Testis (tissue), 3 donors: Measurements from ENCODE around the gene BNC1. TPM values are rescaled to one million over a fixed set of nuclear protein-coding genes. Genes with fewer than 3 reads are reported as not detected.
"Not testable (repeated sequence)": the region's sequence is repeated elsewhere in the genome, so short reads cannot be mapped to it uniquely, and the experiment has no call there.

Source experiments
- DNase-seq: peaks from one replicate; pipeline ENCODE4 v3.0.0-alpha.2; 2019
- H3K27ac ChIP-seq, 2 donors: fragments of 200-600 bp; sonication (generic); one replicate each; pipeline ENCODE4 v1.5.1; 2019
- H3K27me3 ChIP-seq: fragments of 200-600 bp; sonication (generic); one replicate; pipeline ENCODE4 v1.5.1; 2019
- H3K36me3 ChIP-seq: fragments of 200-600 bp; sonication (generic); one replicate; pipeline ENCODE4 v1.5.1; 2017; ENCODE audit warnings: low read depth; ENCODE audit errors: missing control alignments
- H3K4me1 ChIP-seq: fragments of 200-600 bp; sonication (generic); one replicate; pipeline ENCODE4 v1.5.1; 2019
- H3K4me3 ChIP-seq, 2 donors: fragments of 200-600 bp; sonication (generic); one replicate each; pipeline ENCODE4 v1.5.1; 2017 to 2019
- H3K9me3 ChIP-seq: fragments of 200-600 bp; sonication (generic); one replicate; pipeline ENCODE4 v1.5.1; 2017
- POLR2A ChIP-seq: fragments of 450-650 bp; IDR thresholded peaks from one replicate; pipeline ENCODE4 v1.6.1; 2017; ENCODE audit warnings: antibody characterized with exemption, mild to moderate bottlenecking, moderate library complexity
- WGBS, 2 donors: methylation state at CpG; one replicate each; pipeline ENCODE4 v1.1.5; 2018; 5-methylcytosine and 5-hydroxymethylcytosine counted together
- intact Hi-C: fragments of 100-400 bp; cut with DNase I; formaldehyde crosslinking; loops from one replicate; pipeline ENCODE4 v1.15.1; 2023; ENCODE audit warnings: low total_unique reads
- polyA plus RNA-seq: library from polyadenylated mRNA; stranded (reverse); fragments of 350-450 nt; fragmentation: Illumina TruSeq; extraction: RNeasy Lipid Tissue Mini Kit (QIAGEN cat#74804); gene quantifications from one replicate; pipeline ENCODE4 v1.2.3, GENCODE V29; 2014; ENCODE audit warnings: low read depth, low replicate concordance; ENCODE audit not compliant: insufficient read depth
- total RNA-seq, 2 donors: library from RNA; depleted of rRNA; stranded (reverse); fragments of >200 nt; gene quantifications; one replicate each; pipeline ENCODE4 v1.2.3, GENCODE V29; 2016
- TF ChIP-seq, protein P1 (sequence below), 3 experiments: fragments of 450-650 bp in 2 of 3; fragments of 200-600 bp in 1 of 3; sonication (generic) in 1 of 3; IDR thresholded peaks; one replicate each; pipeline ENCODE4 v1.5.1; 2016 to 2019; ENCODE audit warnings: antibody characterized with exemption in 3 of 3, mild to moderate bottlenecking in 2 of 3, moderate library complexity in 1 of 3

The BNC1 gene
- total and polyA plus RNA-seq, 3 donors from 2014 or later = 26.2 to 75.4 (median 32.7) TPM

DNA sequence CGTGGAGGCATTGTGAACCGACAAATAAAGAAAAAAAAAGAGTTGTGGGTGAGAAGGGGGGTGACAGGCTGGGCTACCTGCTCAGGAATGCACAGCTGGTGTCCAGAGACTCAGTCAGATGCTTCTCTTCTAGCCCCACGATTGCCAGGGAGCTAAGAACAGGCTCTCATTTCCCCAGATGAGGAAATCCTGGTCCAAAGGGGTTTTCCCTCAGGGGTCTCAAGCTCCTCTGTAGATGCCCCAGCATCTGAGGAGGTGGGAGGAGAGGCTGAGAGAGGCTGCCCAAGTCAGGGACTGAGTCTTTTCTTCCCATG lies 35.5 kb downstream of the BNC1 start:
- H3K9me3 ChIP-seq = no peaks in the 10 kb centered on the region
- no peaks in the 10 kb centered on the region for H3K4me1 ChIP-seq
- H3K36me3 ChIP-seq = no peaks in the 10 kb centered on the region
- intact Hi-C loops = no loop called here
- H3K4me3 ChIP-seq = no peak overlapping the region
- DNase-seq = no peak
- 18 to 28% methylated on average over 3 of the region's 3 CpGs for WGBS, 2 donors
- no peaks in the 10 kb centered on the region for H3K27me3 ChIP-seq
- no peak overlapping the region for H3K27ac ChIP-seq
- TF ChIP-seq, protein P1, sequence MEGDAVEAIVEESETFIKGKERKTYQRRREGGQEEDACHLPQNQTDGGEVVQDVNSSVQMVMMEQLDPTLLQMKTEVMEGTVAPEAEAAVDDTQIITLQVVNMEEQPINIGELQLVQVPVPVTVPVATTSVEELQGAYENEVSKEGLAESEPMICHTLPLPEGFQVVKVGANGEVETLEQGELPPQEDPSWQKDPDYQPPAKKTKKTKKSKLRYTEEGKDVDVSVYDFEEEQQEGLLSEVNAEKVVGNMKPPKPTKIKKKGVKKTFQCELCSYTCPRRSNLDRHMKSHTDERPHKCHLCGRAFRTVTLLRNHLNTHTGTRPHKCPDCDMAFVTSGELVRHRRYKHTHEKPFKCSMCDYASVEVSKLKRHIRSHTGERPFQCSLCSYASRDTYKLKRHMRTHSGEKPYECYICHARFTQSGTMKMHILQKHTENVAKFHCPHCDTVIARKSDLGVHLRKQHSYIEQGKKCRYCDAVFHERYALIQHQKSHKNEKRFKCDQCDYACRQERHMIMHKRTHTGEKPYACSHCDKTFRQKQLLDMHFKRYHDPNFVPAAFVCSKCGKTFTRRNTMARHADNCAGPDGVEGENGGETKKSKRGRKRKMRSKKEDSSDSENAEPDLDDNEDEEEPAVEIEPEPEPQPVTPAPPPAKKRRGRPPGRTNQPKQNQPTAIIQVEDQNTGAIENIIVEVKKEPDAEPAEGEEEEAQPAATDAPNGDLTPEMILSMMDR (IDR thresholded peaks at IDR 0.05) = no peak
- TF ChIP-seq POLR2A = no peak

DNA sequence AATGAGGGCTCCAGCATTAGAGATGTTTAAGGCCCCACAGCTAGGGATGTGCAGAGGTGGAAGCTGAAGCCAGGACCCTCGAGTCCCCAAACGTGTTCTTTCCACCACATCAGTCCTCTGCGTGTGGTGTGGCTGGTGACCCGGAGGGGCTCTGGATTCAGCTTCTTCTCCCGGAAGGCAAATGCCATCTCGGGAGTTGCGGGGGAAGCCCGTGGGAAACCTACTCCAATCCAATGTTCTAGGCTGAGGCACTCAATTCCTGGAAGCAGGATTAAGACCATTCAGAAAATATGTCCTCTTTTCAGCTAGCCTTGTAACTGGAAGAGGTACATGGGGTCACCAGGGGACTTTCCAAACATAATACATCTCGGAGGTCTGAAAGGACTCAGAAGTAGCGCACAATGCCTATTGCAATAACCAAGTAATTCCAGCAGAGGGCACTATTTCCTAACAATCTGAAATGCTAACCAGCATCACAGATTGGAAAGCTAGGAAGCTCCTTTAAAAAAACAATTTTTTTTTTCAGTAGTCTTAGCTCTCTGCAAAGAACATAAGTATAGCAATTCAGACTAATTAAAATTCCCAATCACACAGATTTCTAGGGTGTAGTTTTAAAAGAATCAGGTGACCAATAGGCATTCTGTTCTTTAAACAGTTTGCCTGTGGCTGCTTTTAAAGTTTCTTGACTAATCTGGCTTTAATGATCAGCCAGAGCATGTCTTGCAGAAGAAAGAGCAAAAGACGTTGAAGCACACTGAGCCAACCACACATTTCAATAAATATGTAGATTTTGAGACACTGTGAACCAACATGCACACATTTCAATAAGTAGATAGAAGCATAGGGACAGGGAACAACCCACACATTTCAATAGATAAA lies 36.1 kb downstream of the BNC1 start:
- Histone ChIP-seq H3K4me3 (peak overlapping the region in 1 of 2 donors; percentile 27), H3K36me3 (no peaks in the 10 kb centered on the region), H3K4me1 (no peaks in the 10 kb centered on the region), H3K27ac (no peak overlapping the region), H3K27me3 (no peaks in the 10 kb centered on the region), H3K9me3 (no peaks in the 10 kb centered on the region)
- DNase-seq = peak; percentile 56
- 3 to 14% methylated on average over 11 of the region's 11 CpGs for WGBS, 2 donors
- no peak for TF ChIP-seq POLR2A
- TF ChIP-seq, protein P1 (IDR thresholded peaks at IDR 0.05) = peak; percentile 88 to 96 (median 89)
- intact Hi-C loops = no loop called here

DNA sequence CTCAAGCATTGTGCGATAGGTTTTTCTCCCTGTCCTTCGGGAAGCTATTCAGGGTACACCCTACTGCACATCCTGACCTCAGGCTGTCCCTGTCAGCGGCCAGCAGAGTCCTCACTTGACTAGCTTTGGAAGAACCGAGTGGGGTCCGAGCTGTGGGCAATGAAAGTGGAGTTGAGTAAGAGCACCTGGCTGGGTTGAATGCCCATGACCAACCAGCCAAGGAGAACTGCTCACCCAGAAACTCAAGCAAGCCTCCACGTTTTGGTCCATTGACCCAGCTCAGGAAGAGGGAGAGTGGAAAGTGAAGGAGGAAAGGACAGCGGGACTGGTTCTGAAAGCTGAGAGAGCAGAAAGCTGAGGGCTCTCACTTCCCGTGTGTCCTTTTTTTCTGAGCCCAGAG lies 40.8 kb downstream of the BNC1 start:
- Histone ChIP-seq H3K4me1 (no peaks in the 10 kb centered on the region), H3K27me3 (no peaks in the 10 kb centered on the region), H3K27ac (no peak overlapping the region), H3K36me3 (no peaks in the 10 kb centered on the region), H3K4me3 (no peak overlapping the region), H3K9me3 (no peaks in the 10 kb centered on the region)
- 58 to 70% methylated on average over 8 of the region's 8 CpGs for WGBS, 2 donors
- intact Hi-C loops = no loop called here
- TF ChIP-seq, protein P1 (IDR thresholded peaks at IDR 0.05) = no peak
- no peak for TF ChIP-seq POLR2A
- no peak for DNase-seq

DNA sequence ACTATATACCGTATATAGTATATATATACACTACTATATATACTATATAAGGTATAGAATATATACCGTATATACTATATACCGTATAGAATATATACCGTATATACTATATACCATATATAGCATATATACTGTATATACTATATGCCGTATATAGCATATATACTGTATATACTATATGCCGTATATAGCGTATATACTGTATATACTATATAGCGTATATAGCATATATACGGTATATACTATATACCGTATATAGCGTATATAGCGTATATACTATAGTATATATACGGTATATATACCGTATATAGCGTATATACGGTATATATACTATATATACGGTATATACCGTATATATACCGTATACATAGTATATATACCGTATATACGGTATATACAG lies 54.2 kb downstream of the BNC1 start:
- no peak overlapping the region for H3K4me3 ChIP-seq
- H3K36me3 ChIP-seq = no peaks in the 10 kb centered on the region
- DNase-seq = no peak
- intact Hi-C loops = no loop called here
- no peak for TF ChIP-seq POLR2A
- TF ChIP-seq, protein P1 (IDR thresholded peaks at IDR 0.05) = no peak
- H3K4me1 ChIP-seq = no peaks in the 10 kb centered on the region
- H3K9me3 ChIP-seq = no peaks in the 10 kb centered on the region
- H3K27me3 ChIP-seq = no peaks in the 10 kb centered on the region
- WGBS, 2 donors = 74 to 80% methylated on average over 21 of the region's 21 CpGs
- no peak overlapping the region for H3K27ac ChIP-seq

DNA sequence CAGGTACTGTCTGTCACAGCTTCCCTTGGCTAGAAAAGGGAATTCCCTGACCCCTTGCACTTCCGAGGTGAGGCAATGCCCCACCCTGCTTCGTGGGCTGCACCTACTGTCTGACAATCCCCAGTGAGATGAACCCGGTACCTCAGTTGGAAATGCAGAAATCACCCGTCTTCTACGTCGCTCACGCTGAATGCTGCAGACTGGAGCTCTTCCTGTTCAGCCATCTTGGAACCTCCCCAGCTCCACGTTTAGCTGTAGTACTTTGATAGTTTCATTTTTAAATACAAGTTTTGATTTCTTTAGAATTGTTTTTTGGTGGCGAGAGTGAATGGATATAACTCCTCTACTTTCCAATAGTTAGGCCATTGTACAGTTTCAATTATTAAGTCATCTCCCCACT lies 59.0 kb downstream of the BNC1 start:
- Histone ChIP-seq H3K4me1 (no peaks in the 10 kb centered on the region), H3K36me3 (no peaks in the 10 kb centered on the region), H3K4me3 (no peak overlapping the region), H3K27ac (no peak overlapping the region), H3K9me3 (no peaks in the 10 kb centered on the region), H3K27me3 (no peaks in the 10 kb centered on the region)
- WGBS, 2 donors = 62 to 65% methylated on average over 9 of the region's 9 CpGs
- no peak for DNase-seq
- TF ChIP-seq, protein P1 (IDR thresholded peaks at IDR 0.05) = no peak
- no peak for TF ChIP-seq POLR2A
- intact Hi-C loops = no loop called here

DNA sequence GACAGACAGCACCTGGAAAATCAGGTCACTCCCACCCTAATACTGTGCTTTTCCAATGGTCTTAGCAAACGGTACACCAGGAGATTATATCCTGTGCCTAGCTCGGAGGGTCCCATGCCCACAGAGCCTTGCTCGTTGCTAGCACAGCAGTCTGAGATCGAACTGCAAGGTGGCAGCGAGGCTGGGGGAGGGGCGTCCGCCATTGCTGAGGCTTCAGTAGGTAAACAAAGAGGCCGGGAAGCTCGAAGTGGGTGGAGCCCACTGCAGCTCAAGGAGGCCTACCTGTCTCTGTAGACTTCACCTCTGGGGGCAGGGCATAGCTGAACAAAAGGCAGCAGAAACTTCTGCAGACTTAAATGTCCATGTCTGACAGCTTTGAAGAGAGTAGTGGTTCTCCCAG lies 62.7 kb downstream of the BNC1 start:
- 96 to 97% methylated on average over 9 of the region's 9 CpGs for WGBS, 2 donors
- H3K9me3 ChIP-seq, H3K4me3 ChIP-seq, H3K27ac ChIP-seq, H3K4me1 ChIP-seq, H3K36me3 ChIP-seq, H3K27me3 ChIP-seq, intact Hi-C loops, DNase-seq: not testable (repeated sequence)
